Muscle of leg (tissue), 11 donors: ENCODE data around the gene ZNF165. TPM values are rescaled to one million over a fixed set of nuclear protein-coding genes. Genes with fewer than 3 reads are reported as not detected.
"Not testable (repeated sequence)": the region's sequence is repeated elsewhere in the genome, so short reads cannot be mapped to it uniquely, and the experiment has no call there.

Experiments
- DNase-seq: peaks from one replicate; pipeline ENCODE4 v3.0.0; 2013
- H3K27ac ChIP-seq: one replicate; pipeline ENCODE4 v1.5.1; 2013; ENCODE audit warnings: mild to moderate bottlenecking, low read length, control low read depth
- H3K27me3 ChIP-seq: one replicate; pipeline ENCODE4 v1.6.1; 2013; ENCODE audit warnings: low read length; ENCODE audit not compliant: control insufficient read depth, insufficient read depth
- H3K36me3 ChIP-seq: one replicate; pipeline ENCODE4 v1.6.1; 2013; ENCODE audit warnings: low read length; ENCODE audit not compliant: control insufficient read depth, insufficient read depth
- H3K4me1 ChIP-seq: one replicate; pipeline ENCODE4 v1.6.1; 2013; ENCODE audit warnings: low read length; ENCODE audit not compliant: control insufficient read depth, insufficient read depth
- H3K4me3 ChIP-seq: one replicate; pipeline ENCODE4 v1.5.1; 2013; ENCODE audit warnings: low read length, control low read depth
- H3K9me3 ChIP-seq: replicated peaks from 2 replicates; pipeline ENCODE4 v1.6.1; 2013; ENCODE audit warnings: low read depth, low read length; ENCODE audit not compliant: control insufficient read depth
- WGBS: methylation state at CpG from one replicate; pipeline ENCODE4 v1.1.5; 2013; ENCODE audit warnings: missing lambda C conversion rate; ENCODE audit not compliant: insufficient coverage; 5-methylcytosine and 5-hydroxymethylcytosine counted together
- polyA plus RNA-seq, 8 donors: library from polyadenylated mRNA; unstranded; fragments of 120-200 nt; gene quantifications; one replicate each; pipeline versions ENCODE4 v1.2.1 to v1.2.3, GENCODE V29; 2013; ENCODE audit warnings: inconsistent platforms in 1 of 8, low replicate concordance in 1 of 8; ENCODE audit not compliant: insufficient read length in 8 of 8, insufficient read depth in 1 of 8
- total RNA-seq: library from RNA; stranded (reverse); fragments of 120-200 nt; gene quantifications from one replicate; pipeline ENCODE4 v1.2.4, GENCODE V29; 2013

Gene ZNF165
- total and polyA plus RNA-seq, 9 donors: 0.24 to 0.67 (median 0.52) TPM

GRCh38 chr6:28118217-28118616, 37.8 kb downstream of the ZNF165 start:
- WGBS: 50% methylated on average over 1 of the region's 1 CpG
- Histone ChIP-seq H3K27ac (no peak overlapping the region), H3K36me3 (peaks cover 28% of the 10 kb centered on the region)

GRCh38 chr6:28121876-28122275, 41.5 kb downstream of the ZNF165 start:
- no peak overlapping the region for H3K4me3 ChIP-seq
- no CpG with 5 or more reads among the region's 2 CpGs for WGBS
- H3K27ac ChIP-seq: no peak overlapping the region
- peaks cover 22% of the 10 kb centered on the region for H3K36me3 ChIP-seq
- DNase-seq: no peak
- H3K4me1 ChIP-seq: peaks cover 4% of the 10 kb centered on the region
- no peaks in the 10 kb centered on the region for H3K27me3 ChIP-seq
- no peaks in the 10 kb centered on the region for H3K9me3 ChIP-seq

More at GRCh38 chr6:28118217-28118616, 37.8 kb downstream of the ZNF165 start:
- no peaks in the 10 kb centered on the region for H3K9me3 ChIP-seq
- H3K4me3 ChIP-seq: no peak overlapping the region
- H3K4me1 ChIP-seq: no peaks in the 10 kb centered on the region
- no peak for DNase-seq
- no peaks in the 10 kb centered on the region for H3K27me3 ChIP-seq

- WGBS: 94% methylated on average over 3 of the region's 5 CpGs
- peaks cover 25% of the 10 kb centered on the region for H3K36me3 ChIP-seq
- not testable (repeated sequence) for H3K27ac ChIP-seq, H3K9me3 ChIP-seq, H3K27me3 ChIP-seq, DNase-seq, H3K4me3 ChIP-seq, H3K4me1 ChIP-seq
Measured at GRCh38 chr6:28122283-28122682, 41.9 kb downstream of the ZNF165 start.

GRCh38 chr6:28124350-28124970, 44.1 kb downstream of the ZNF165 start, which contains the start of gene ZSCAN16:
ZSCAN16 (plus strand) TSS chr6:28124609; CDS start chr6:28125444, 835 bp downstream.
- Histone ChIP-seq H3K4me3 (peak within 1 kb of the TSS; percentile 70), H3K27ac (peak within 1 kb of the TSS; percentile 59), H3K4me1 (peaks cover 4% of the 10 kb centered on the region), H3K9me3 (no peaks in the 10 kb centered on the region), H3K36me3 (peaks cover 19% of the 10 kb centered on the region), H3K27me3 (no peaks in the 10 kb centered on the region)
- WGBS: 0% methylated on average over 18 of the region's 28 CpGs
- peak; percentile 92 for DNase-seq

- Histone ChIP-seq H3K4me3 (peak overlapping the region; percentile 70), H3K36me3 (peaks cover 19% of the 10 kb centered on the region), H3K27me3 (no peaks in the 10 kb centered on the region), H3K9me3 (no peaks in the 10 kb centered on the region), H3K27ac (no peak overlapping the region), H3K4me1 (peaks cover 4% of the 10 kb centered on the region)
- no peak for DNase-seq
- 8% methylated on average over 3 of the region's 6 CpGs for WGBS
Measured at GRCh38 chr6:28124971-28125353, 44.6 kb downstream of the ZNF165 start.

- Histone ChIP-seq H3K4me1 (peaks cover 4% of the 10 kb centered on the region), H3K4me3 (no peak overlapping the region), H3K27me3 (no peaks in the 10 kb centered on the region), H3K27ac (no peak overlapping the region), H3K36me3 (peaks cover 15% of the 10 kb centered on the region), H3K9me3 (no peaks in the 10 kb centered on the region)
- 65% methylated on average over 4 of the region's 4 CpGs for WGBS
- DNase-seq: no peak
Measured at GRCh38 chr6:28125401-28125800, 45.0 kb downstream of the ZNF165 start.

GRCh38 chr6:28134015-28134414, 53.6 kb downstream of the ZNF165 start:
- no peak overlapping the region for H3K27ac ChIP-seq
- 77% methylated on average over 2 of the region's 3 CpGs for WGBS
- DNase-seq: peak; percentile 43
- H3K27me3 ChIP-seq: no peaks in the 10 kb centered on the region
- no peaks in the 10 kb centered on the region for H3K9me3 ChIP-seq
- no peak overlapping the region for H3K4me3 ChIP-seq
- peaks cover 5% of the 10 kb centered on the region for H3K4me1 ChIP-seq
- peaks cover 6% of the 10 kb centered on the region for H3K36me3 ChIP-seq

GRCh38 chr6:28134716-28135115, 54.3 kb downstream of the ZNF165 start:
- no peaks in the 10 kb centered on the region for H3K9me3 ChIP-seq
- H3K36me3 ChIP-seq: peaks cover 6% of the 10 kb centered on the region
- H3K27ac ChIP-seq: no peak overlapping the region
- no peak overlapping the region for H3K4me3 ChIP-seq
- WGBS: no CpG with 5 or more reads among the region's 1 CpG
- H3K4me1 ChIP-seq: peaks cover 5% of the 10 kb centered on the region
- H3K27me3 ChIP-seq: no peaks in the 10 kb centered on the region
- DNase-seq: no peak

- DNase-seq: no peak
- H3K9me3 ChIP-seq: no peaks in the 10 kb centered on the region
- 23% methylated on average over 3 of the region's 3 CpGs for WGBS
- H3K4me1 ChIP-seq: peaks cover 5% of the 10 kb centered on the region
- no peak overlapping the region for H3K27ac ChIP-seq
- no peaks in the 10 kb centered on the region for H3K27me3 ChIP-seq
- H3K36me3 ChIP-seq: peaks cover 6% of the 10 kb centered on the region
- no peak overlapping the region for H3K4me3 ChIP-seq
Measured at GRCh38 chr6:28135393-28135792, 55.0 kb downstream of the ZNF165 start.

GRCh38 chr6:28136585-28137504, 56.5 kb downstream of the ZNF165 start:
- DNase-seq: peak; percentile 97
- peaks cover 6% of the 10 kb centered on the region for H3K36me3 ChIP-seq
- peaks cover 7% of the 10 kb centered on the region for H3K4me1 ChIP-seq
- under 1% methylated on average over 49 of the region's 58 CpGs for WGBS
- H3K9me3 ChIP-seq: no peaks in the 10 kb centered on the region
- peak overlapping the region; percentile 98 for H3K27ac ChIP-seq
- no peaks in the 10 kb centered on the region for H3K27me3 ChIP-seq
- peak overlapping the region; percentile 92 for H3K4me3 ChIP-seq
